ENCODE data around the gene DUSP23.
A peak's percentile ranks its signal among the peaks of the same experiment; 100 is the strongest.

DUSP23 gene

DNA sequence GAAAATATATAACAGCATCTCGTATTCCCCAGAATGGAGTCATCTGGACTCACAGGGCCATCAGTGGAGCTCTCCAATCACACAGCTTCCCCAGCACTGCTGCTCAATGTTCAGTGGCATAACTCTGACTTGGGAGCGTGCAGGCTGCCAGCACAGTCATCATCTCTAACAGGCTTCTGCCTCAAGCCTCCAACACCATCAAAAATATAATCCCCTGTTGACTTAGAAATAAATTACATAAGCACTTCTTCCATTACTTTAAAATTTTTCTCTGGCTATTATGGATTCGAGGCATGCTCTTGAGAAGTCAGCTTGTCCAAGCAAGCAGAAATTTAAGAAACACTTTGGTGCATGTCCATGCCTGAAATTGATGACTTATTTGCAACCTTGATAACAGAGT lies 6.2 kb downstream of the DUSP23 start:
- DNase-seq = no peak

DNA sequence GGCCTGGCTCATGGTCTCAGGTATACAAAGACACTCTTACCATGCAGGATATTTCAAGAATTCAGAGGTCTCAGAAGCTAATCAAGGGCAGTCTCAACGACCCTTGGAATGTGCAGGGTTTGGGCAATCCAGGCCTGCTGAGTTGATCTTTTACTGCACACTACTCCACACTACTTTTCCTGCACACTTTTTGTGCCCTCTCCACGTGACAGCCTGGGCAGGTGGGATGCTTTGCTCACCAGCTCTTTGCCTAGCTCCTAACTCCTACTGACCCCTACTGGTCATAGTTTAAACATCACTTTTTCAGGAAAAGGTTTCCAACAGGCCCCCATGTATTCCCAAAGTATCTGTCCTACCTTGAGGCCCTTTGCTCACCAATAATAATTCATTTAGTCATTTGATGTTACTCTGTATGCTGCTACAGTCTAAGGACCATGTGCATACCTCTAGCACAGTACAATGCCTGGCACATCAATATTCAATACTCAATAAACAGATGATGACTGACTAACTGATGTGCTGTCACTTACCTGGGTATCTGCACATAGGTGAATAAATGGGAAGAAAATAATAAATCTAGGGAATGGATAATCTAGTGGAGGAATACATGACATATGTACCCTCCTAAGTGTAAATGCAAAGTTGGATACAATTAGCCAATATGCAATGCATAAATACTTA lies 9.6 kb downstream of the DUSP23 start:
- DNase-seq = peak; percentile 20 to 67 (median 43)

GRCh38 chr1:159791031-159791430 lies 10.3 kb downstream of the DUSP23 start:
- DNase-seq = no peak

DNA sequence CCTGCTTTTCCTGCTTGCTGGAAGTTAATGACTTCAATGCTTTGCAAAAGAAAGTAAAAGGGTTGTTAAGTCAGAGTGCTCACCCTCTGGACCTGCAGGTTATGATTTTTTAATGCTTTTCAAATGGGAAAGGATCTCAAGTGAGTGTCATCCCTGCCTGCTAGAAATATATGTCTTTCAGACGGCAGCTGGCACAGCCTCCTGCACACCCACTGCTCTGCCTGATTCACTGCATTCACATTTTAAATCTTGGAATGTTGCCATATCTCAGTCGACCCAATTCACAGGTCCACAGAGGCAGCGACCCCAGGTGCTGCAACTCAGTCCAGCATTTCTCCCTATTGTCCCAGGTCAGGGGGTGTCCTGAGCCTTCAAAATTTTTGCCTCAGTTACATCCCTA lies 10.7 kb downstream of the DUSP23 start:
- no peak for DNase-seq

DNA sequence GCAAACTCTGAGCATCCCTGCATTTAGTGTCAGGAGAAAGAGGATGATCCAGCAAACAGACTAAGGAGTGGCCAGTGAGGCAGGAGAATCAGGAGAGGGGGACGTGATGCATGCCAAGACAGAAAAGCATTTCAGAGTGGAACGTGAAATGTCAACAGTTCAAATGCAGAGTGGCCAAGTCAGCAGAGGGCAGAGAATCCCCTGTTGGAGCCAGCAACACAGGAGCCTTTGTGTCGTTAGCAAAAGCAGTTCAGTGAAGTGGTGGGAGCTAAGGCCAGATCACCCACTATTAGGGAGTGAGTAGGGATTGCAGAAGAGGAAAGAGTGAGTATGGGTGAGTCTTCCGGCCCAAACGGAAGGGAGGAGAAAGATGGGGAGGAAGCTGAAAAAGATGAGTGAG lies 14.8 kb downstream of the DUSP23 start:
- DNase-seq = no peak

DNA sequence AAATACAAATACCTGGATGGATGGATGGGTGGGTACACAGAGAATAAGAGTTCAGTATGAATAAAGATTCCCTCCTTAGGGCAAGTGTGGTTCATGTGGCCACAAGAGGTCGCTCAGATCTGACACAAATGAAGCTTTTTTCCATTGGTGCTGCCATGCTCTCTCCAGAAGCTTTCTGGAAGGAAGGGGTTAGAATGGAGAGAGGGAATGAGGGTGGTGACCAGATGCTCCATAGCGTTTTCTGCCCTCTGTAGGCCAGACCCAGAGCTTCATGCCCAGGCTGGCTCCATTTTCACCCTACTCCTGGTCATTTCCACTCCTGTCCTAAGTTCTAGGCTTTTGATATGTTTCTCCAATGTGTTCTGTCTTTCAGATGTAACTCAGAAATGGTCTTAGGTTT lies 18.1 kb downstream of the DUSP23 start:
- DNase-seq = peak; percentile 72 to 94 (median 92)

DNA sequence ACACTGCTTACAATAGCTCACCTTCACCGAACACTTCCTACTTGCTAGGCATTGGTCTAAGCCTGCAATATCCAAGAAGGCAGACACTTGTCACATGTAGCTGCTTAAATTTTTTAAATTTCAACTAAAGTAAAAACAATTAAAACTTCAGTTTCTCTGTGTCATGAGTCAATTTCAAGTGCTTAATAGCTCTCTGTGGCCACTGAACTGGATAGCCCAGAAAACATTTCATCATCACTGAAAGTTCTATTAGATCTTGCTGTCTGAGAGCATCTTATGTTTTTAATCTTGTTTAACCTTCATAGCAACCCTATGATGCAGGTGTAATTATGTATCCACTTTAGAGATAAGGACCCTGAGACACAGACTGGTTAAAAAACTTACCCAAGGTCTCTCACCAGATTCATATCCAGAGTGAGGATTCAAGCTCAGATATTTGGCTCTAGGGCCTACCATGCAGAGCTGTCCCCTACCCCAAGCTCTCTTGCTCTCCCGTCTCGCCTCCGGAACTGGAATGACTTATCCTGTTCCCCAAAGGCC lies 18.8 kb downstream of the DUSP23 start:
- no peak for DNase-seq

DNA sequence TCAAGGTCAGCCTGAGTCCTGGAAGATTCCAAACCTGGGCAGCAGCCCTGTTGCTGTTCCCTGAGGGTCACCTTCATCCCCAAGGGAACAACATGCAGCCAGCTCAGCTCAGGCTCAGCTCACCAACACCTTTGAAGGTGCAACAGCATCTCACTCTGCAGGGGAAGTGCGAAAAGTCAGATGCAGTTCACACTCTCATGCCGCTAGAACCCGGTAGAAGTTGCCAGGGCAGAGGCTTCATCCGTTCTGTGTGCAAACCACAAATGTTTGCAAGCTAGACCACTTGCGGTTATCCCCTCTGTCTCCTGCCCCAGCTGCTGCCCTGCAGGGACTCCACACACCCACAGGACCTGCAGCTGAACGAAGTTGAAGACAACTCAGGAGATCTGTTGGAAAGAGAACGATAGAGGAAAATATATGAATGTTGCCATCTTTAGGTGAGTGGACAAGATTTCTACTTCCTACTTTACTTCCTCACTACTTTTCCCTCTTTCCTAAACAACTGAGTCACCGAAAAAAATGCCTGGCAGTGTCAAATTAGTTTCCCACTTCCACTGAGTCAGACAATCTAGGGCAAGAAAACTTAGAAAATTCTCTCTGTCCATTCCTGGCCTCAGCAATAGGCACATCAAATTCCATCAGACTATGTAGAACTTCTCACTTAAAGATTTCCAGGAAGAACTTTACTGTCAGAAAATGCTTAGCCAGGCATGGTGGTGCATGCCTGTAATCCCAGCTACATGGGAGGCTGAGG lies 19.6 kb downstream of the DUSP23 start:
- no peak for DNase-seq

DNA sequence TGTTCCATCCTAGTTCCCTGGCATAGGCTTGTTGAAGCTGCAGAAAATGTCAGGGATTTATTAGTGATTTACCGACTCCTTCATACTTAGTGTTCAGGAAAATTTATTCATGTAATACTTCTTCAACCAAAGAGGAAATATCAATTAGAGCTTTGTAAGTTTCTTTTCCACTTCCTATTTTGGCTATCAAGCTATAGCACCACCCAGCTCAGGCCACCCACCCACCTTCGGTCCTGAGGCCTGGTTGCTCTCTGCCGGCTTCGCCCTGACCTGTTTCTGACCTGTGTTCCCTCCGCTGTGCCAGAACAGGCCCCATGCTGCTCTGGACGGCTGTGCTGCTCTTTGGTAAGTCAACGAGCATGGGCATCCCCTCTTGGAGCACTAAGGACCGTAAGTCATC lies 21.3 kb downstream of the DUSP23 start, which contains the start of gene FCRL6:
Gene FCRL6, plus strand, starts transcription at position 250 of the 400 bp plus-strand sequence. Its CDS starts 65 bp downstream, at position 315.
- no peak for DNase-seq

DNA sequence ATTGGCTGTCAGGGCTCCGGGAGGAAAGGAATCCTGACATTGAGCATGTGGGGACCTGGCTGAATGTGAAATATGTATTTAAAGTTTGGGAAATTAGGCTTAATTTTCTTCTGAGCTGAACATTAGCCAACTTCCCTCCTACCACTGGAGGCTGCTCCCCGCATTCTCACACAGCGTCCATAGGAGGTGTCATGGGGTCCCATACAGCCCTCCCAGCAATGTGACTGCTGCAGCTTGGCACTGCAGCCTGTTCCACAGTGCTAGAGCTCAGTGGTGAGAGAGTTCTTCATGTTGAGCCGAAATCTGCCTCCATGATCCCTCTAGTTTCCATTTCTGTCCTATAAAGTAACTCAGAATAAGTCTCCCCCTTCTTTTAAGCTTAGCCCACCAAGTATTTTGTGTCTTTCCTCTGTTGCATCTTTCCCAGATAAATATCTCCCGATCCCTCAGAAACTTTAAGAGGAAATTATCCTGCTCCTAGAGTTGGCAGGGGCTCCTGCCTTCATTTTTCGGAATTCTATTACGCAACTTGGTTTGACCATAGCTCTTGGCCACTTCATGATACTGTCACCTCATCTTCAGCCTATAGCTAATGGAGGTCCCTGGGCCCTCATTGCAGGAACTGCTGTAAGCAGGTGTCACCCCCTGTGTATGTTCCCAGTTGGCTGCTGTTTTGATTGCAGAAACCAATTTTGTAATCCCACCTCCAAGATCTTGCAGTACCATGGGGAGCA lies 23.4 kb downstream of the DUSP23 start:
- DNase-seq = no peak

GRCh38 chr1:159804924-159805323 lies 24.2 kb downstream of the DUSP23 start:
- no peak for DNase-seq

DNA sequence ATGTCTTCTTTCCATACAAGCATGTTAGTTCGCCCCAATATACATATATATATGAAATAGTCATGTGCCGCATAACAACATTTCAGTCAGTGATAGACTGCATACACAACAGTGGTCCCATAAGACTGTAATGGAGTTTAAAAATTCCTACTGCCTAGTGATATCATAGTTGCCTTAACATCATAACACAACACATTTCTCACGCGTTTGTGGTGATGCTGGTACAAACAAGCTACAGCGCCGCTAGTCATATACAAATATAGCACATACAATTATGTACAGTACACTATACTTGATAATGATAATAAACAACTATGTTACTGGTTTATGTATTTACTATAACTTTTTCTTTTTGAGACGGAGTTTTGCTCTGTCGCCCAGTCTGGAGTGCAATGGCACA lies 35.2 kb downstream of the DUSP23 start:
- no peak for DNase-seq

DNA sequence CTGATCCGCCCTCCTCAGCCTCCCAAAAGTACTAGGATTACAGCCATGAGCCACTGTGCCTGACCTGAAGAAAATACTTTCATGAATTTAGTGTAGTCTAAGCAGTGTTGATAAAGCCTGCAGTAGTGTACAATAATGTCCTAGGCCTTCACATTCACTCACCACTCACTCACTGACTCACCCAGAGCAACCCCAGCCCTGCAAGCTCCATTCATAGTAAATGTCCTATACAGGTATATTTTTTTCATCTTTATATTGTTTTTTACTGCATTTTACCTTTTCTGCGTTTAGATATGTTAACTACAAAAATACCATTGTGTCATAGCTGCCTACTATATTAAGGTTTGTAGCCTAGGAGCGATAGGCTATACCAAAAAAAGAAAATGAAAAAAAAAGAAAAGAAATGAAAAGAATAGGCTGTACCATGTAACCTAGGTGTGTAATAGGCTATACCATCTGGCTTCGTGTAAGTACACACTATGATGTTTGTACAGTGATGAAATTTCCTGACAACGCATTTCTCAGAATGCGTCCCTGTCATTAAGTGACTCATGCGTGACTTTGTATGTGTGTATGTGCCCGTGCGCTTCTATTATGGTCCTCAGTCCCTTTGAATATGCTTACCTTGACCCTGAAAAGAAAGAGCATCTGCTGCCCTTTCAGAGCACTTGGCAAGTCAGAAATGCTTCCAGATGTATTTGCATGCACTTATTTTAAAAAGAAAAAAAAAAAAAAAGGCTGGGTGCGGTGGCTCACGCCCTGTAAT lies 36.7 kb downstream of the DUSP23 start:
- peak; percentile 78 to 98 (median 96) for DNase-seq

GRCh38 chr1:159821171-159821867 lies 40.6 kb downstream of the DUSP23 start:
- DNase-seq = peak in 1 of 3 experiments; percentile 64

GRCh38 chr1:159823406-159823805 lies 42.6 kb downstream of the DUSP23 start:
- peak; percentile 72 to 97 (median 80) for DNase-seq

GRCh38 chr1:159825564-159825963 lies 44.8 kb downstream of the DUSP23 start:
- DNase-seq = no peak

DNA sequence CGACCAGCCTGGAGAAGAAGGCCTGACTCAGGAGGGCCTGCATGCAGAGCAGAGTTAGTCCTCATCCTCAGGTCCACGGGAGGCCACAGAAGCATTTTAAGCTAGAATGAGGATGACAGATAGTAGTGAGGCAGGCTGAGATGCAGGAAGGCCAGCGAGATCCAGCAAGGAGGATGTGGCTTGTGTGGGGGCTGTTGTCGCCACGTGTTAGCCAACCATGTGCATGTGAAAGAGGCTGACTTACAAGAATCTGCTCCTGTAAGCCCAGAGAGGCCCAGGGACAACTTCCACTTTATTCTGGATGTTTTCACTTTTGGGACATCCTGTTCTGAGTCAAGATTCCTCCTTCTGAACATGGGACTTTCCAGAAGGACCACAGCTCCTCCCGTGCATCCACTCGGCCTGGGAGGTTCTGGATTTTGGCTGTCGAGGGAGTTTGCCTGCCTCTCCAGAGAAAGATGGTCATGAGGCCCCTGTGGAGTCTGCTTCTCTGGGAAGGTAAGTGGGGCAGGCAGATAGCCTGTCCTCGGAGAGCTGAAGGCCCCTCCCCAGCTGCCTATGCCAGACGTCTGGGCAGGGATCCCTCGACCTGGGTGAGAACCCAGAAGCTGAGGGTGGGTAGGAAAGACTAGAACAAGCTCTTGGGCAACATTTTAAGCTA lies 45.8 kb downstream of the DUSP23 start, which contains the start of gene SLAMF8:
Gene SLAMF8, plus strand, starts transcription at position 433 of the 661 bp plus-strand sequence. Its CDS starts 26 bp downstream, at position 459.
- DNase-seq = no peak

- no peak for DNase-seq
Observed at GRCh38 chr1:159827102-159827490, 46.3 kb downstream of the DUSP23 start.

GRCh38 chr1:159827549-159827948 lies 46.8 kb downstream of the DUSP23 start:
- no peak for DNase-seq

- no peak for DNase-seq
Observed at GRCh38 chr1:159828176-159828575, 47.4 kb downstream of the DUSP23 start.

GRCh38 chr1:159828581-159829272 lies 48.0 kb downstream of the DUSP23 start:
- DNase-seq = no peak

All from NCI-H1417 (cell line).